OCI-LY3 (cell line): Measurements from ENCODE around the gene HIKESHI.

Experiments
- EZH2phosphoT487 ChIP-seq: fragments of 200-600 bp; shearing (Covaris generic); IDR thresholded peaks from 2 replicates; pipeline ENCODE4 v1.6.1; 2018; ENCODE audit warnings: antibody characterized with exemption, mixed run types, low read depth
- TF ChIP-seq, protein P1 (sequence below): fragments of 200-600, 300-600 bp; sonication (generic); IDR thresholded peaks from 2 replicates; pipeline ENCODE4 v1.5.1; 2014; ENCODE audit warnings: antibody characterized with exemption, low read length, low read depth

DNA sequence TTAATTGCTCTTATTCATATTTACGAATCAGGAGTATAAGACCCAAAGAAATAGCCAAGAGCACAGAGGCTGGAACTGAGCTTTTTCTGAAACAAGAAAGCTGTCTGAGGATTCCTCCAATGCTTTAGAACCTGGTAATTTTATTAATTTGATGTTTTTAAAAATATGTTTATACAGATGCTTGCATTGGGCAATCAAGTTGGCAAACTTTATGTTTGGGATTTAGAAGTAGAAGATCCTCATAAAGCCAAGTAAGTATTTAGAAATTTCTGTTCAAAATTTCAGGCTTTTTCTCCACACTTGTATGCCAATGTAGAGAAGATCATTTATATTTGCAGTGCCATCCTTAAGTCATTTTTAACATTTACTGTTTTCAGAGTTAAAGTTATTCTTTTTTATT, 24.3 kb upstream of the HIKESHI start:
- TF ChIP-seq, protein P1, sequence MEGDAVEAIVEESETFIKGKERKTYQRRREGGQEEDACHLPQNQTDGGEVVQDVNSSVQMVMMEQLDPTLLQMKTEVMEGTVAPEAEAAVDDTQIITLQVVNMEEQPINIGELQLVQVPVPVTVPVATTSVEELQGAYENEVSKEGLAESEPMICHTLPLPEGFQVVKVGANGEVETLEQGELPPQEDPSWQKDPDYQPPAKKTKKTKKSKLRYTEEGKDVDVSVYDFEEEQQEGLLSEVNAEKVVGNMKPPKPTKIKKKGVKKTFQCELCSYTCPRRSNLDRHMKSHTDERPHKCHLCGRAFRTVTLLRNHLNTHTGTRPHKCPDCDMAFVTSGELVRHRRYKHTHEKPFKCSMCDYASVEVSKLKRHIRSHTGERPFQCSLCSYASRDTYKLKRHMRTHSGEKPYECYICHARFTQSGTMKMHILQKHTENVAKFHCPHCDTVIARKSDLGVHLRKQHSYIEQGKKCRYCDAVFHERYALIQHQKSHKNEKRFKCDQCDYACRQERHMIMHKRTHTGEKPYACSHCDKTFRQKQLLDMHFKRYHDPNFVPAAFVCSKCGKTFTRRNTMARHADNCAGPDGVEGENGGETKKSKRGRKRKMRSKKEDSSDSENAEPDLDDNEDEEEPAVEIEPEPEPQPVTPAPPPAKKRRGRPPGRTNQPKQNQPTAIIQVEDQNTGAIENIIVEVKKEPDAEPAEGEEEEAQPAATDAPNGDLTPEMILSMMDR: no peak
- TF ChIP-seq EZH2phosphoT487: no peak
